Skeletal muscle tissue (tissue), 4 donors: ENCODE results near the gene TNK1. TPM values are rescaled to one million over a fixed set of nuclear protein-coding genes. Genes with fewer than 3 reads are reported as not detected.

ENCODE experiments used
- H3K27ac ChIP-seq: one replicate; pipeline ENCODE4 v1.7.0; 2013; ENCODE audit warnings: mild to moderate bottlenecking, low read depth, low read length, inconsistent platforms
- H3K27me3 ChIP-seq, 3 donors: one replicate each; pipeline ENCODE4 v1.7.0; 2013; ENCODE audit warnings: low read length in 3 of 3; ENCODE audit not compliant: control insufficient read depth in 3 of 3, insufficient read depth in 3 of 3
- H3K36me3 ChIP-seq, 3 donors: one replicate each; pipeline ENCODE4 v1.7.0; 2013; ENCODE audit warnings: low read length in 3 of 3; ENCODE audit not compliant: control insufficient read depth in 3 of 3, insufficient read depth in 3 of 3
- H3K4me1 ChIP-seq, 3 donors: one replicate each; pipeline ENCODE4 v1.7.0; 2013; ENCODE audit warnings: low read length in 3 of 3, mild to moderate bottlenecking in 3 of 3; ENCODE audit not compliant: control insufficient read depth in 3 of 3, insufficient read depth in 3 of 3
- H3K4me3 ChIP-seq, 3 donors: one replicate each; pipeline ENCODE4 v1.7.0; 2013; ENCODE audit warnings: low read length in 3 of 3
- H3K9ac ChIP-seq, 3 donors: one replicate each; pipeline ENCODE4 v1.7.0; 2013; ENCODE audit warnings: low read length in 3 of 3, mild to moderate bottlenecking in 3 of 3, moderate library complexity in 2 of 3, low read depth in 1 of 3
- H3K9me3 ChIP-seq, 3 donors: one replicate each; pipeline ENCODE4 v1.7.0; 2013; ENCODE audit warnings: low read length in 3 of 3; ENCODE audit not compliant: control insufficient read depth in 3 of 3
- total RNA-seq: library from RNA; depleted of rRNA; stranded (reverse); fragments of >200 nt; gene quantifications from one replicate; pipeline ENCODE4 v1.2.3, GENCODE V29; 2014
- donor health status: Osteomylitis.

TNK1 gene
- total RNA-seq, 1 donor from 2014 or later: not detected

DNA sequence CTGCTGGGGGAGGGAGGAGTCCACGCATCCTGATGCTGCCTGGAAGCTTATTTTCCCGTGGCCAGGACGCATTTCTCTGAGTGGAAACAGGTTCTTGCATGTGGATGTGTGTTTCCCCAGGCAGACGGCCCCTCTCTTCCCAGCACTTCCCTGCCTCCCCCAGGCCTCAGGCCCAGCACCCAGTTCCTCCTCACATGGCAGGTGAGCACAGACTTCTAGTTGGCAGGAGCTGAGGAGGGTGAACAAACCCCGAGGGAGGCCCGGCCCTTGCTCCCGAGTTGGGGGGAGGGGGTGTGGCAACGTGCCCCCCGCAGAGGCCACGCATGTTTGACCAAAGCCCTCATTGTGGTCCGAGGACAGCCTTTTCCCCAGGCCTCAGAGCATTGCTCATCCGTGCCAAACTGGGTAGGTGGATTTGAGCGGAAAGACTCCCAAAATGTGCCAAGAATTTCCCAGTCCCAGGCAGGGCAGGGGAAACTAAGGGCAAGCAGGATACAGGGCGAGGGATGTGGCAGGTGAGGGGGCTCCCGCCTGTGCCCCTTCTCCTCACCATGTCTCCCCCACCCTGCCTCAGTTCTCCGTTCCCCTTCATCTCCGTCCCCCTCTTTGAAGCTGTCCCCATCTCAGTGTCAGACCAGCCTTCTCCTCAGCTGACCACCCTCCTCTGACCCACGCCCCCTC is 37.7 kb downstream of the TNK1 start:
- no peaks in the 10 kb centered on the region for H3K4me1 ChIP-seq
- peaks cover 0 to 4% (median 0%) of the 10 kb centered on the region in 3 donors for H3K27me3 ChIP-seq
- no peak overlapping the region for H3K4me3 ChIP-seq
- H3K27ac ChIP-seq: no peak overlapping the region
- H3K9me3 ChIP-seq: no peaks in the 10 kb centered on the region
- H3K36me3 ChIP-seq: peaks cover 3 to 8% (median 6%) of the 10 kb centered on the region in 3 donors
- no peak overlapping the region for H3K9ac ChIP-seq

DNA sequence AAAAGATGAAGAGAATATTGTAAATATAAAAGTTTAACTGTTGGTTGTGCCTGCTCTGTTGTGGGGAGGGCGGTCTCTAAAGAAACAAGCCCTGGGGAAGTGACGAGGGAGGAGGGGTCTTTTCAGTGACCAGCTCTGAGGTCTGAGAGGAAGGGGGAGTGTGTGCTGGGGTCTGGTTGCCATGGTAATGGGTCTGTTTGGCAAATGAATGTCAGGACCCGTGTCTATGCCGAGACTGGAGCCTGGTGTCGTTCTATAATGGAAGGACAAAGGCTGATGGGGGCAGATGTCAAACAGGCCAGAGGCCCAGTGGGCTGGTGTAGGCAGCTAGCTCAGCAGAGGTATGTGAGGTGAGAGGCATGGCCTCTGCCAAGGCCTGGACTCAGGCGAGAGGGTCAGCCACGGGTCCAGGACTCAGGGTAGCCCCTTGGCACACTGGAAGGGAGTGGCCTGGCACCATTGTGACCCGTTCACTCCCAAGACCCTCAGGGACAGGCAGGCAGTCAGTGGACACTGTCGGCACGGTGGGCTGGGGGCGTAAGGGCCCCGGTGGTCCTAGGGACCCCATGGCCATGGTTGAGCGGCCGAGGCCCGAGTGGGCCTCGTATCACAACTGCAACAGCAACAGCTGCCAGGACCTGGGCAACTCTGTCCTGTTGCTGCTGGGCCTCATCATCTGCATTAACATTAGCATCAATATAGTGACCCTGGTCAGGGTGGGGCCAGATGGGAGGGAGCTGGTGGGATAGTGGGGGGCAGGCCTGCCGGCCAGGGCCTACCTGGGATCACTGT is 39.1 kb downstream of the TNK1 start, which contains the start of gene SPEM1:
SPEM1 (plus strand) TSS at position 506 of the 792 bp plus-strand sequence; CDS start at position 567, 61 bp downstream.
- no peak within 1 kb of the TSS for H3K9ac ChIP-seq

DNA sequence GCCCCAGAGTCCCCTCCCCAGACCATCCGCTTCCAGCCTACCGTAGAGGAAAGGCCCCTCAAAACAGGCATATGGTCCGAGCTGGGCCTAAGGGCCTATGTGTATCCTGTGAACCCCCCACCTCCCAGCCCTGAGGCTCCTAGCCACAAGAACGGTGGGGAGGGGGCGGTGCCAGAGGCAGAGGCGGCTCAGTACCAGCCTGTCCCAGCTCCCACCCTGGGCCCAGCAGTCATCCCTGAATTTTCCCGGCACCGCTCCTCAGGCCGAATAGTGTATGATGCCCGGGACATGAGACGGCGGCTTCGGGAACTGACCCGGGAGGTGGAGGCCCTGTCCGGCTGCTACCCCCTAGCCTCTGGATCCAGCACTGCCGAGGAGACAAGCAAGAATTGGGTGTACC is 40.3 kb downstream of the TNK1 start:
- Histone ChIP-seq H3K4me1 (no peaks in the 10 kb centered on the region), H3K27me3 (peaks cover 0 to 4% (median 0%) of the 10 kb centered on the region in 3 donors), H3K27ac (no peak overlapping the region), H3K4me3 (no peak overlapping the region), H3K9ac (no peak overlapping the region), H3K36me3 (no peaks in the 10 kb centered on the region), H3K9me3 (no peaks in the 10 kb centered on the region)

More for the DNA sequence above, 39.1 kb downstream of the TNK1 start, which contains the start of gene SPEM1:
- H3K27ac ChIP-seq: no peak within 1 kb of the TSS
- H3K4me3 ChIP-seq: no peak within 1 kb of the TSS
- peaks cover 3 to 6% (median 6%) of the 10 kb centered on the region in 3 donors for H3K36me3 ChIP-seq
- H3K4me1 ChIP-seq: no peaks in the 10 kb centered on the region
- peaks cover 0 to 4% (median 0%) of the 10 kb centered on the region in 3 donors for H3K27me3 ChIP-seq
- H3K9me3 ChIP-seq: no peaks in the 10 kb centered on the region

DNA sequence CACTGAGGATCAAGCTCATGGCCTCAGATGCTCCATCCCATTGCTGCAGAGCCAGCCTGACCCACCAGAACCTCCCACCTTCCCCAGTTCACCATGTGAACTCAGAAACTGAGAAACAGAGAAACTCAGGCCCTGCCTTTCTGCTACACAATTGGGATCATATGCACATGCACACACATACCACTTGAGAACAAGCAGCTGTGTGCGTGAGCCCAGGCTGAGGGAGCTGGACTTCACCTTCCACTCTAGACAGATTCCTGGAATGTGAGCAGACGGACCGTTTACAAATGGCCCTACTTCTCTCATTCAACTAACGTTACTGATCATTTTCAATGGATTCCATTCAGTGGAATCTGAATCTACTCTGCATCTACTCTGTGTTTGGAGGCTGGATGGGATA is 42.8 kb downstream of the TNK1 start:
- Histone ChIP-seq H3K4me3 (no peak overlapping the region), H3K9me3 (no peaks in the 10 kb centered on the region), H3K4me1 (no peaks in the 10 kb centered on the region), H3K27me3 (peaks cover 0 to 4% (median 0%) of the 10 kb centered on the region in 3 donors), H3K27ac (no peak overlapping the region), H3K9ac (no peak overlapping the region), H3K36me3 (no peaks in the 10 kb centered on the region)

DNA sequence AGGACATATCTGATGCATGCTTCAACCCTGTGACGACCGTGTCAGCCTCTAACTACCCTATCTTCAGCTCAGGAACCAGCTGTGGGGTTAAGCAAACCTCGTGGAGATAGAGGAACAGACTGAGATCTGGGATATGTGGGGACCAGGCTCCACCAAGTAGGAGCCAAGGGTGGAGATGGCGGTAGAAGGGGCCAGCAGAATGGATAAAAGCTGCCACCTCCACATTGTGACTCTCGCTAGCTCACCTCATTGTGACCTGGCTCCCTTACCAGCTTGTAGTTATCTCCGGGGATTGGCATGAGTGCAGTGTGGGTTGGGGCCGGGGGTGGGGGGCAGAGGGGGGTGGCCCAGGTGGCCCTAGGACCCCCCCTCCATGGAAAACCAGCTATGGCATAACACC is 44.4 kb downstream of the TNK1 start, which contains the start of gene SPEM2:
SPEM2 (plus strand) TSS at position 301 of the 400 bp plus-strand sequence; CDS start at position 374, 73 bp downstream.
- H3K36me3 ChIP-seq: no peaks in the 10 kb centered on the region
- no peak within 1 kb of the TSS for H3K9ac ChIP-seq
- H3K9me3 ChIP-seq: no peaks in the 10 kb centered on the region
- no peak within 1 kb of the TSS for H3K27ac ChIP-seq
- no peak within 1 kb of the TSS for H3K4me3 ChIP-seq
- H3K4me1 ChIP-seq: no peaks in the 10 kb centered on the region
- H3K27me3 ChIP-seq: no peaks in the 10 kb centered on the region

DNA sequence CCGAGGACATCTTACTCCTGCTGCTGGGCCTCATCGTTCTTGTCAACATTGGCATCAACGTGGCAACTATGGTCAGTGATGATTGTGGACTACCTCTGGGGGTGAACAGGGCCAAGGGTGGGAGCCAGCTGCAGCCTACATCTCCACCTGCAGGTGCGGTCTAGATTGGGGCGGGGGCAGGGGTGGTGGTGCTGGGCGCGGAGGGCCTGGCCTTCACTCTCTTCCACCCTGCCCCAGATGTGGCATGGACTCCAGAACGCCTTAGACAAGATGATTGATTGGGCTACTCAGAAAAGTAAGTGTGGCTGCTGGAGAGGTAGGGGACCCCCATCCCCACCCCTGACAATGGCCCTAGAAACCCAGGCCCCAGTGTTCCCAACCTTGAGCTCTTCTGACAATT is 44.9 kb downstream of the TNK1 start:
- H3K9me3 ChIP-seq: no peaks in the 10 kb centered on the region
- no peaks in the 10 kb centered on the region for H3K27me3 ChIP-seq
- H3K4me3 ChIP-seq: no peak overlapping the region

DNA sequence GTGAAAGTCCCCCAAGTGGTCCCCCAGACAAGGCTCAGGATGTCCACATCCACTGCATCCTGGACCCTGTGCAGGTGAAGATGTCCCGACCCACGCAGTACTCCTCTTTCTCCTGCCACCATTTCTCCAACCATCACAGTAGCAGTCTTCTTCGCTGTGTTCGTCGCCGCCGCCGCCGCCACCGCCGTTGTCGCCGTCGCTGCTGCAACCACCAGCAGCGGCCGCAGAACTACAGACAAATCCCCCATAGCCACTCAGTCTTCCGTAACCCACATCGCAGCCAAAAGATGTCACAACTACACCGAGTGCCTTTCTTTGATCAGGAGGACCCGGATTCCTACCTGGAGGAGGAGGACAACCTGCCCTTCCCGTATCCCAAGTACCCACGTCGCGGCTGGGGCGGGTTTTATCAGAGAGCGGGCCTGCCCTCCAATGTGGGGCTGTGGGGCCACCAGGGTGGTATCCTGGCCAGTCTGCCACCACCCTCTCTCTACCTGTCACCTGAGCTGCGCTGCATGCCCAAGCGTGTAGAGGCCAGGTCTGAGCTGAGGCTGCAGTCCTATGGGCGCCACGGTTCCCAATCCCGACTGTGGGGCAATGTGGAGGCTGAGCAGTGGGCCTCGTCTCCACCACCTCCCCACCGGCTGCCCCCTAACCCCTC is 45.4 kb downstream of the TNK1 start:
- Histone ChIP-seq H3K27me3 (no peaks in the 10 kb centered on the region), H3K27ac (no peak overlapping the region), H3K4me1 (no peaks in the 10 kb centered on the region), H3K9ac (no peak overlapping the region), H3K9me3 (no peaks in the 10 kb centered on the region), H3K4me3 (no peak overlapping the region), H3K36me3 (no peaks in the 10 kb centered on the region)

More for the DNA sequence above, 44.9 kb downstream of the TNK1 start:
- H3K36me3 ChIP-seq: no peaks in the 10 kb centered on the region
- no peak overlapping the region for H3K9ac ChIP-seq
- H3K4me1 ChIP-seq: no peaks in the 10 kb centered on the region
- H3K27ac ChIP-seq: no peak overlapping the region

DNA sequence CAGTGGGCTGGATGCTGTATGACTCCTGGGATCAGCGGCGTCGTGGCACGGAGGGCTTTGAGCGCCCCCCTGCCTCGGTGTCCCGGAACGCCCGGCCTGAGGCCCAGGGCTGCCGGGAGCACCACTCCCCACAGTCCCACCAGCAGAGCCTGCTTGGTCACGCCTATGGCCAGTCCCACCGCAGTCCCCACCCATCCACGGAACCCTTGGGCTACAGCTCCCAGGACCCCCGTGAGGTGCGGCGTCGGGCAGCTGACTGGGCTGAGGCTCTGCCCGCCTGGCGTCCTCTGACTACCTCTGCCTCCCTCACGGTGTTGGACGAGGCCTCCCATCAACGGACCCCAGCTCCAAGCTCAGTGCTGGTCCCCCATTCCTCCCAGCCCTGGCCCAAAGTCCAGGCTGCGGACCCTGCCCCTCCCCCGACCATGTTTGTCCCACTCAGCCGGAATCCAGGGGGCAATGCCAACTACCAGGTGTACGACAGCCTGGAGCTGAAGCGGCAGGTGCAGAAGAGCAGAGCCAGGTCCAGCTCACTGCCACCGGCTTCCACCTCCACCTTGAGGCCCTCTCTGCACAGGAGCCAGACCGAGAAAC is 46.1 kb downstream of the TNK1 start:
- H3K9me3 ChIP-seq: no peaks in the 10 kb centered on the region
- H3K27me3 ChIP-seq: no peaks in the 10 kb centered on the region
- no peaks in the 10 kb centered on the region for H3K36me3 ChIP-seq
- no peak overlapping the region for H3K9ac ChIP-seq
- H3K4me3 ChIP-seq: no peak overlapping the region
- H3K27ac ChIP-seq: no peak overlapping the region
- H3K4me1 ChIP-seq: no peaks in the 10 kb centered on the region

DNA sequence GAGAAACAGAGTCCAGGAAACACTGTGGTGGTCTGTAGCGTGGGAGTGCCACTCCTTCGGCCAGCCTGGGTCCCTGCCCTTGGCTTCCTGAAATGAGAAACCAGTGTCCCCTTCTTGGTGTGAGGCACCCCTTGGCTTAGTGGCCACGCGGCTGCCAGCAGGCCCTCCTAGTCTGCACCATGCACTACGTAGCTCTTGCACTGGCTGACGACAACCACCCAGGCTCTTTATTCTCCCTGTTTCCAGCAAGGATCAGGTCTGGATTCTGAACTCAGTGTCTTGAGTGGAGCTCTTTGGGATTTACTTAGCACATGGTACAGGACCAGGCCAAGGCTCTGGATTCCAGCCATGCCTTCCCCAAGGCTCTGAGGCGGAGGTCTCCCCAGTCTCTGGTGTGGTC is 46.7 kb downstream of the TNK1 start:
- Histone ChIP-seq H3K4me3 (no peak overlapping the region), H3K27ac (no peak overlapping the region), H3K4me1 (no peaks in the 10 kb centered on the region), H3K27me3 (no peaks in the 10 kb centered on the region), H3K9ac (no peak overlapping the region), H3K9me3 (no peaks in the 10 kb centered on the region), H3K36me3 (no peaks in the 10 kb centered on the region)
